Ishikawa (cell line): ENCODE results near the gene BUD13.

Experiments used
- CEBPB ChIP-seq: IDR thresholded peaks from 2 replicates; pipeline ENCODE4 v1.6.1; 2012
- CREB1 ChIP-seq: IDR thresholded peaks from 2 replicates; pipeline ENCODE4 v1.6.1; 2012; ENCODE audit warnings: low read depth
- EGR1 ChIP-seq: IDR thresholded peaks from 2 replicates; pipeline ENCODE4 v1.6.1; 2012
- EP300 ChIP-seq: IDR thresholded peaks from 2 replicates; pipeline ENCODE4 v1.6.1; 2012; ENCODE audit warnings: borderline replicate concordance
- FOXM1 ChIP-seq: IDR thresholded peaks from 2 replicates; pipeline ENCODE4 v1.6.1; 2012; ENCODE audit warnings: low read depth, borderline replicate concordance
- NFIC ChIP-seq: IDR thresholded peaks from 2 replicates; pipeline ENCODE4 v1.6.1; 2012
- RAD21 ChIP-seq: IDR thresholded peaks from 2 replicates; pipeline ENCODE4 v1.6.1; 2012; ENCODE audit warnings: low read depth
- TAF1 ChIP-seq: IDR thresholded peaks from 2 replicates; pipeline ENCODE4 v1.6.1; 2012; ENCODE audit warnings: low read depth, mild to moderate bottlenecking
- TCF12 ChIP-seq: IDR thresholded peaks from 2 replicates; pipeline ENCODE4 v1.6.1; 2012; ENCODE audit warnings: low read depth
- TEAD4 ChIP-seq: IDR thresholded peaks from 2 replicates; pipeline ENCODE4 v1.6.1; 2012
- YY1 ChIP-seq: IDR thresholded peaks from 2 replicates; pipeline ENCODE4 v1.6.1; 2012; ENCODE audit warnings: low read depth
- ZBTB7A ChIP-seq: IDR thresholded peaks from 2 replicates; pipeline ENCODE4 v1.6.1; 2012; ENCODE audit warnings: low read depth
- TF ChIP-seq, protein P1 (sequence below): IDR thresholded peaks from 2 replicates; pipeline ENCODE4 v1.6.1; 2012; ENCODE audit warnings: low read depth, mild to moderate bottlenecking
- TF ChIP-seq, protein P2 (sequence below): IDR thresholded peaks from 2 replicates; pipeline ENCODE4 v1.6.1; 2012
- TF ChIP-seq, protein P3 (sequence below): IDR thresholded peaks from 2 replicates; pipeline ENCODE4 v1.6.1; 2012

BUD13 gene

DNA sequence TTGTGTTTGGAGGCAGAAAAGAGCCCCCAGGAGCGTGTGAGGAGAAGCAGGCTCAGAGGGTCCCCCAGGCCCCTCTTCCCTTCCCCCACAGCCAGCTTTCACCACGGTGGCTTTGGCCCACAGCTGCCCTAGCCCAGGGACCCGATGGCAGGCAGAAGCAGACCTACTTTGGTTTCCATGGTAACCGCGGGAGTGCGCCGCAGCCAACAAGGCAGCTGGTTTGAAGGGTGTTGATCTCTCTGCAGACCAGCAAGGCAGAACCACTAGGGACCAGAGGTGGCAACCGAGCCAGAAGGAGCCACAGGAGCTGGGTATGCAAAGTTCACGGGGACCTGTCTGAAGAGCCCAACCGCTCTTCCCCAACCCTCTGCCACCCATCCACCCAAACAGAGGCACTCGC is 69.4 kb downstream of the BUD13 start:
- TF ChIP-seq NFIC (no peak), TAF1 (no peak), FOXM1 (no peak)
- TF ChIP-seq, protein P1, sequence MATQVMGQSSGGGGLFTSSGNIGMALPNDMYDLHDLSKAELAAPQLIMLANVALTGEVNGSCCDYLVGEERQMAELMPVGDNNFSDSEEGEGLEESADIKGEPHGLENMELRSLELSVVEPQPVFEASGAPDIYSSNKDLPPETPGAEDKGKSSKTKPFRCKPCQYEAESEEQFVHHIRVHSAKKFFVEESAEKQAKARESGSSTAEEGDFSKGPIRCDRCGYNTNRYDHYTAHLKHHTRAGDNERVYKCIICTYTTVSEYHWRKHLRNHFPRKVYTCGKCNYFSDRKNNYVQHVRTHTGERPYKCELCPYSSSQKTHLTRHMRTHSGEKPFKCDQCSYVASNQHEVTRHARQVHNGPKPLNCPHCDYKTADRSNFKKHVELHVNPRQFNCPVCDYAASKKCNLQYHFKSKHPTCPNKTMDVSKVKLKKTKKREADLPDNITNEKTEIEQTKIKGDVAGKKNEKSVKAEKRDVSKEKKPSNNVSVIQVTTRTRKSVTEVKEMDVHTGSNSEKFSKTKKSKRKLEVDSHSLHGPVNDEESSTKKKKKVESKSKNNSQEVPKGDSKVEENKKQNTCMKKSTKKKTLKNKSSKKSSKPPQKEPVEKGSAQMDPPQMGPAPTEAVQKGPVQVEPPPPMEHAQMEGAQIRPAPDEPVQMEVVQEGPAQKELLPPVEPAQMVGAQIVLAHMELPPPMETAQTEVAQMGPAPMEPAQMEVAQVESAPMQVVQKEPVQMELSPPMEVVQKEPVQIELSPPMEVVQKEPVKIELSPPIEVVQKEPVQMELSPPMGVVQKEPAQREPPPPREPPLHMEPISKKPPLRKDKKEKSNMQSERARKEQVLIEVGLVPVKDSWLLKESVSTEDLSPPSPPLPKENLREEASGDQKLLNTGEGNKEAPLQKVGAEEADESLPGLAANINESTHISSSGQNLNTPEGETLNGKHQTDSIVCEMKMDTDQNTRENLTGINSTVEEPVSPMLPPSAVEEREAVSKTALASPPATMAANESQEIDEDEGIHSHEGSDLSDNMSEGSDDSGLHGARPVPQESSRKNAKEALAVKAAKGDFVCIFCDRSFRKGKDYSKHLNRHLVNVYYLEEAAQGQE = no peak

DNA sequence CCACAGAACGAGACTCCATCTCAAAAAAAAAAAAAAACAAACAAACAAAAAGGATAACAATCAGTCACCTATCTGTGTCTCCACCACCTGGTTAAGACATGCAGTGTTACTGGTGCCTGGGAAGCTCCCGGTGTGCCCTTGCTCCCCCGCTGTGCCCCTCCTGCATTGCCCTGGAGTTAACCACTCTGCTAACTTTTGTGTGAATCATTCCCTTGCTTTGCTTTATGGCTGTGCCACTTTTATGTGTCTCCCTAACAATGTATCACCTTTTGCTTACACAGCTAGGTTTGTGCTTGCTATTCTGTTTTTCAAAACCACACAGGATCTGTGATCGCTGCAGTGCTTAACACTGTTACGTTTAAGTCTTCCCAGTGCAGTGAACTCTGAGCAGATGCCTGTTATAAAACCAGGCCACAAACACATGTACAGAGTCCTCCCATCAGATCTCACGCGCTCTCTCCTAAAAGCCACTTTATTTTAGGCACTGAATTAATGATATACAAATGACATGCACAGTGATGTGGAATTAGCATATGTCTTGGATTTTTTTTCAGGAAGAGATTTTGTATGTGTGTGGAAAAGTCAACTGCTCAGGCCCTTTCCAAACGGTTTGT is 69.9 kb downstream of the BUD13 start:
- TF ChIP-seq, protein P2, sequence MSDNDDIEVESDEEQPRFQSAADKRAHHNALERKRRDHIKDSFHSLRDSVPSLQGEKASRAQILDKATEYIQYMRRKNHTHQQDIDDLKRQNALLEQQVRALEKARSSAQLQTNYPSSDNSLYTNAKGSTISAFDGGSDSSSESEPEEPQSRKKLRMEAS = no peak
- TF ChIP-seq YY1 = no peak
- TF ChIP-seq EP300 = no peak
- no peak for TF ChIP-seq CEBPB
- TF ChIP-seq, protein P1 = no peak
- no peak for TF ChIP-seq TAF1
- no peak for TF ChIP-seq TEAD4
- TF ChIP-seq TCF12 = no peak
- no peak for TF ChIP-seq ZBTB7A
- TF ChIP-seq, protein P3, sequence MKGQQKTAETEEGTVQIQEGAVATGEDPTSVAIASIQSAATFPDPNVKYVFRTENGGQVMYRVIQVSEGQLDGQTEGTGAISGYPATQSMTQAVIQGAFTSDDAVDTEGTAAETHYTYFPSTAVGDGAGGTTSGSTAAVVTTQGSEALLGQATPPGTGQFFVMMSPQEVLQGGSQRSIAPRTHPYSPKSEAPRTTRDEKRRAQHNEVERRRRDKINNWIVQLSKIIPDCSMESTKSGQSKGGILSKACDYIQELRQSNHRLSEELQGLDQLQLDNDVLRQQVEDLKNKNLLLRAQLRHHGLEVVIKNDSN = no peak
- TF ChIP-seq EGR1 = no peak

DNA sequence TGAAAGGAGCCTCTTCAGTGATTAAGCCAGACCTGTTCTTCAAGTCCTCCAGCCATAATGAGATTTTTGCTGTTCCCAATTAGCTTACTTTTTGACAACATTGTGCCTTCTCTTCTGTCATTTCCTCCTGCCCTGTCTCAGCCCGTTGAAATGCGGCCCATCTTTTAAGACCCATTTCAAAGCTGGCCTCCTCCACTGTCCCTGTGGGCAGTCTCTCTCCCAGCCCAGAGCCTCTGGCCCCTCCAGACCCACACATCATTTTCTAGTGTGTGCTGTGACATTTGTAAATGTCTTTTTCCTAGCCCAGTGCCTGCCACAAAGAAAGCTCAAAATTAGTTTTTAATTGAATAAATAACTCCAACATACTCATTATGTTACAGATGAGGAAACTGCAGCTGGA is 70.9 kb downstream of the BUD13 start:
- TF ChIP-seq YY1 (no peak), ZBTB7A (no peak), RAD21 (no peak), TAF1 (no peak), CREB1 (no peak), CEBPB (no peak), EGR1 (no peak), TCF12 (no peak), NFIC (no peak)
- TF ChIP-seq, protein P2 = no peak
- TF ChIP-seq, protein P3 = no peak

DNA sequence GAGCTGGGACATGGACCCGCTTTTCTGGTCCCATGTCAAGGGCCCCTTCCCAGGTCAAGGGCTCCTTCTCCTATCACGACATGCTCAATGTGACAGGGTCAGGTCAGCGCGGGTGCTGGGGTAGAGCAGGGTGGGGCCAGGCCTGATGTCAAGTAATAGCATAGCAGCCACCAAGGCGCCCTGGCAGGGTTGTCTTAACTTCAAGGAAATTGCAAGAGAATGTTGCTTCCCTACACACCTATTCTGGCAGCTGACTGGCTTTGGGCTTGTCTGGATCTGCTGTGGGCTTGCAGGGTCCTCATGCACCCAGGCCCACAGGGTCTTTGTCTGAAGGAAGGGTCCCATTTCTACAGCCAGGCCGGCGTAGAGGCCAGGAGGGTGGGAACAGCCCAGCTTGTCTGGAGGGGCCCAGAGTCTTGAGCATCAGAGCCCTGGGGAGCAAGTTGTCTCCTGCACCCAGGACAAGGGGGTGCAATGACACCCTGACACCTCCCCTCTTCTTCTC is 71.4 kb downstream of the BUD13 start:
- TF ChIP-seq EGR1 (no peak), TEAD4 (no peak), EP300 (no peak), FOXM1 (no peak)
- TF ChIP-seq, protein P3 = no peak

DNA sequence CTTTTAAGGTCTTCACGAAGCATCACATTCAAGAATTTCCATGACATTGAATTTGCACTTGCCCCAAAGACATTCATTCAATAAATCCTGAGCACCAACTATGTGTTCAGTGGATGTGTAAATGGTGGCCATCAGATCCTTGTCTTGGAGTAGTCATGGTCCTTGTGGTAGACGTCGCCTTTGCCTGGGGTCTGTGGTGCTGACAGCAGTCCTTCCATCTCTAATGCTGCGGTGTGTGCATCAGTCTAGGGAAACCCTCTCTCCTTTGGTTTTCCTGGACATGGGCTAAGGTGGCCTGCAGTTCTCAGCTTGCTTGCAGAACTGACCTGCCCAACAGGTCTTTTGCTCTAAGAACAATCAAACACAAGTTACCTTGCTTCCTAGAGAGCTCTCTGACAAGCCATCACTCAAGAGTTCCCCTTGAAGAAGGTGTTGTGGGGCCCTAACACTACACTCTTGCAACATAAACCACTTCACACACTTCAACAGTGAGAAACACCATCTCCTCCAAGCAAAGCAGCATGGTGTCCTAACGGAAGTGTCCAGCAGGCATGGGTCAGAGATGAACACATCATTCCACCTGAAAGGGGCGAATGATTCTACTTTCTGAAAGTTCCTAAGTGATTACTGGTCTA is 72.1 kb downstream of the BUD13 start:
- TF ChIP-seq CREB1 (no peak), RAD21 (no peak), NFIC (no peak)
